CD4-positive, alpha-beta T cell (primary cell): ENCODE results near the gene BRK1. TPM values are rescaled to one million over a fixed set of nuclear protein-coding genes. Genes with fewer than 3 reads are reported as not detected.

Source experiments
- ATAC-seq: fragments of 200-7000 bp; cut with Tn5 transposase; one replicate; pipeline ENCODE4 v1.10.0; 2022; ENCODE audit warnings: mild to moderate bottlenecking; ENCODE audit not compliant: poor library complexity
- CTCF ChIA-PET: fragments of 350-600 bp; sonication (Branson Sonifier 250); formaldehyde crosslinking; loops from one replicate; lab custom pipeline; 2021; ENCODE audit warnings: antibody characterized with exemption, inconsistent platforms; lab: Charles Lee
- POLR2A ChIA-PET: fragments of 350-600 bp; sonication (Branson Sonifier 250); formaldehyde crosslinking; loops from one replicate; lab custom pipeline; 2021; ENCODE audit warnings: antibody characterized with exemption, inconsistent platforms; lab: Charles Lee
- DNase-seq, 14 experiments: peaks; one replicate each; pipeline ENCODE4 v3.0.0-alpha.2; 2013 to 2020; ENCODE audit warnings: mixed read lengths in 2 of 14
- H3K27ac ChIP-seq, 2 donors: one replicate each; pipeline versions ENCODE4 v1.5.1 to v1.7.0; 2013; ENCODE audit warnings: low read length in 2 of 2, low read depth in 1 of 2, mild to moderate bottlenecking in 1 of 2
- H3K27me3 ChIP-seq, 2 experiments: 1 replicate in 1 of 2; 2 replicates in 1 of 2; pipeline versions ENCODE4 v1.6.1 to v1.7.0; 2013; ENCODE audit warnings: low read length in 2 of 2, control low read depth in 1 of 2, mild to moderate bottlenecking in 1 of 2, moderate library complexity in 1 of 2; ENCODE audit not compliant: insufficient read depth in 2 of 2, control insufficient read depth in 1 of 2
- H3K36me3 ChIP-seq: one replicate; pipeline ENCODE4 v1.6.1; 2013; ENCODE audit warnings: low read length, control low read depth; ENCODE audit not compliant: insufficient read depth
- H3K4me1 ChIP-seq: one replicate; pipeline ENCODE4 v1.6.1; 2013; ENCODE audit warnings: low read length, control low read depth; ENCODE audit not compliant: insufficient read depth
- H3K4me3 ChIP-seq: one replicate; pipeline ENCODE4 v1.5.1; 2013; ENCODE audit warnings: mild to moderate bottlenecking, low read length, moderate library complexity
- H3K9me3 ChIP-seq, 2 experiments: 1 replicate in 1 of 2; 2 replicates in 1 of 2; pipeline versions ENCODE4 v1.6.1 to v1.7.0; 2013; ENCODE audit warnings: low read length in 2 of 2, mild to moderate bottlenecking in 2 of 2, control low read depth in 1 of 2, moderate library complexity in 1 of 2; ENCODE audit not compliant: control insufficient read depth in 1 of 2, insufficient read depth in 1 of 2
- H3K27ac Mint-ChIP-seq: one replicate; pipeline ENCODE4 v1.8.0; 2020; ENCODE audit warnings: mixed read lengths
- H3K27me3 Mint-ChIP-seq: one replicate; pipeline ENCODE4 v1.8.0; 2021; ENCODE audit warnings: mixed read lengths
- H3K36me3 Mint-ChIP-seq: one replicate; pipeline ENCODE4 v1.8.0; 2021; ENCODE audit warnings: low read depth, mixed read lengths
- H3K4me1 Mint-ChIP-seq: one replicate; pipeline ENCODE4 v1.8.0; 2021; ENCODE audit warnings: low read depth, mixed read lengths
- H3K4me3 Mint-ChIP-seq: one replicate; pipeline ENCODE4 v1.8.0; 2020; ENCODE audit warnings: mild to moderate bottlenecking, mixed read lengths
- H3K9me3 Mint-ChIP-seq: one replicate; pipeline ENCODE4 v1.8.0; 2020; ENCODE audit warnings: mixed read lengths
- intact Hi-C, 2 experiments: fragments of 100-400 bp; cut with DNase I in 1 of 2; cut with micrococcal nuclease in 1 of 2; formaldehyde crosslinking; loops; one replicate each; pipeline versions ENCODE4 v1.15.1 to v1.9.0; 2023 to 2025; cut with DNase I, micrococcal nuclease
- total RNA-seq, 174 experiments: library from RNA in 2 of 174; stranded (reverse) in 2 of 174; gene quantifications; one replicate each; pipeline ENCODE4 v1.2.3 and lab custom pipeline; 2021 to 2026
- TF ChIP-seq, protein P1 (sequence below): fragments of 200-600 bp; IDR thresholded peaks from one replicate; pipeline ENCODE4 v1.8.0; 2022; ENCODE audit warnings: antibody characterized with exemption, mild to moderate bottlenecking

The BRK1 gene
- total RNA-seq, 2 experiments from 2014 or later, result 33.1 to 33.8 TPM

DNA sequence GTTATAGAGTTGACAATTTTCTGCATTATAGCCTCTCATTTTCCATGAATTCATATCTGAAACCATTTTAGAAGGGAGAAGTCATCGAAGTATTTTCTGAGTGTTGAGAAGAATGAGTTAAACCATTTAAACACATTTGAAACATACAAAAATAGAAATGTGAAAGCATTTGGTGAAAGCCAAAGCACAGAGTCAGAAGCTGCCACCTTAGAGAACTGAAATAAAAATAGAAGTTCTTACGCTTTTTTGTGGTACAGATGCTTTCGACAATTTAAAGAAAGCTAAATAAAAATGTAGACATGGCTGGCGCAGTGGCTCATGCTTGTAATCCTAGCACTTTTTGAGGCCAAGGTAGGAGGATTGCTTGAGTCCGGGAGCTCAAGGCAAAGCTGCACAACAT is 16.4 kb upstream of the BRK1 start:
- no peaks in the 10 kb centered on the region for H3K36me3 ChIP-seq
- intact Hi-C loops, result no loop called here
- no peak for ATAC-seq
- no peak overlapping the region for H3K4me3 ChIP-seq
- no peaks in the 10 kb centered on the region for H3K27me3 Mint-ChIP-seq
- TF ChIP-seq, protein P1, sequence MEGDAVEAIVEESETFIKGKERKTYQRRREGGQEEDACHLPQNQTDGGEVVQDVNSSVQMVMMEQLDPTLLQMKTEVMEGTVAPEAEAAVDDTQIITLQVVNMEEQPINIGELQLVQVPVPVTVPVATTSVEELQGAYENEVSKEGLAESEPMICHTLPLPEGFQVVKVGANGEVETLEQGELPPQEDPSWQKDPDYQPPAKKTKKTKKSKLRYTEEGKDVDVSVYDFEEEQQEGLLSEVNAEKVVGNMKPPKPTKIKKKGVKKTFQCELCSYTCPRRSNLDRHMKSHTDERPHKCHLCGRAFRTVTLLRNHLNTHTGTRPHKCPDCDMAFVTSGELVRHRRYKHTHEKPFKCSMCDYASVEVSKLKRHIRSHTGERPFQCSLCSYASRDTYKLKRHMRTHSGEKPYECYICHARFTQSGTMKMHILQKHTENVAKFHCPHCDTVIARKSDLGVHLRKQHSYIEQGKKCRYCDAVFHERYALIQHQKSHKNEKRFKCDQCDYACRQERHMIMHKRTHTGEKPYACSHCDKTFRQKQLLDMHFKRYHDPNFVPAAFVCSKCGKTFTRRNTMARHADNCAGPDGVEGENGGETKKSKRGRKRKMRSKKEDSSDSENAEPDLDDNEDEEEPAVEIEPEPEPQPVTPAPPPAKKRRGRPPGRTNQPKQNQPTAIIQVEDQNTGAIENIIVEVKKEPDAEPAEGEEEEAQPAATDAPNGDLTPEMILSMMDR, result no peak
- POLR2A ChIA-PET, result no interaction called here
- H3K36me3 Mint-ChIP-seq, result peaks cover 7% of the 10 kb centered on the region
- H3K27me3 ChIP-seq, result no peaks in the 10 kb centered on the region
- no peaks in the 10 kb centered on the region for H3K4me1 ChIP-seq
- no peak overlapping the region for H3K4me3 Mint-ChIP-seq
- no peak overlapping the region for H3K27ac ChIP-seq
- H3K27ac Mint-ChIP-seq, result no peak overlapping the region
- H3K9me3 ChIP-seq, result no peaks in the 10 kb centered on the region
- no peaks in the 10 kb centered on the region for H3K9me3 Mint-ChIP-seq
- no peak for DNase-seq
- CTCF ChIA-PET, result no interaction called here
- H3K4me1 Mint-ChIP-seq, result no peaks in the 10 kb centered on the region

DNA sequence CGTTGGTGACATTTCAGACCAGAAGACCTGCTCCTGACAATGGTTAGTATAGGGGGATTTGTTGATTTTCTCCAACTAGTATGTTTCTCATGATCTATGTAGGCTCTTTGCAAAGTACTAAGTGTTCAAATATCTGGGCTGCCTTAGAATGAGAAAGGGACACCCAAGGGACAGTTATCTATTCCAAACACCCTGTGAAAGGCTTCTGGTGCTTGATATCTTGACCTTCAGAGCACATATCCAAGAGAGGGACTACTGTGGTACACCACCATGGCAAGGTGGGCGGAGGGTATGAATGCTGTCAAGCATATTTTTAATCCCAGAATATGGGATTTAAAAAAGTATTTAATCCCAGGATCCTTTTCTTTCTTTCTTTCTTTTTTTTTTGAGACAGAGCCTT is 8.6 kb upstream of the BRK1 start:
- Histone ChIP-seq H3K27me3 (no peaks in the 10 kb centered on the region), H3K4me3 (no peak overlapping the region), H3K27ac (no peak overlapping the region), H3K9me3 (no peaks in the 10 kb centered on the region), H3K4me1 (no peaks in the 10 kb centered on the region), H3K36me3 (no peaks in the 10 kb centered on the region)
- Mint-ChIP-seq H3K27me3 (no peaks in the 10 kb centered on the region), H3K4me3 (no peak overlapping the region), H3K9me3 (no peaks in the 10 kb centered on the region), H3K4me1 (no peaks in the 10 kb centered on the region), H3K27ac (no peak overlapping the region), H3K36me3 (no peaks in the 10 kb centered on the region)
- no peak for DNase-seq
- ChIA-PET POLR2A (no interaction called here), CTCF (no interaction called here)
- intact Hi-C loops, result no loop called here
- TF ChIP-seq, protein P1, result no peak
- no peak for ATAC-seq

DNA sequence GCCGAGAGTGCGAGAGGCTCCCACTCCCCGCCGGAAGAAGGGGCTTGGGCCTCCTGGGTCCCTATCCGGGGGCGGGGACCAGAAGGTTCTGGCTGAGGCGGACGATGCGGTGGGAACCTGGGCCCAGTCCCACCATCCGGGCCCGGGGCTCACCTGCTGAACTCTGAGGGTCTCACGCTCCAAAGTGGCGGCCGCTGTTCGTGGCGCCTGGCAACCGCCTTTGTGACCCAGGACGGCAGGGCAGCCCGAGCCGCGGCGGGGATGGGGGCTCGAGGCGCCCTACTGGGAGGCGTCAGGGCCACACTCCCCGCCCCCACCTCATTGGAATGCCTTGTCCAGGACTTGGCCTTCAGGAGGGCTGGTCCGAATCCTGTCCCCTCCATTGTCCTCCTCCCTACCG is 7.4 kb upstream of the BRK1 start, which contains the start of gene FANCD2OS:
FANCD2OS (minus strand) TSS at position 165 of the 400 bp plus-strand sequence. CDS start 3,481 bp downstream, outside the sequence.
- no peak within 1 kb of the TSS for H3K4me3 ChIP-seq
- H3K27me3 ChIP-seq, result no peaks in the 10 kb centered on the region
- TF ChIP-seq, protein P1, result no peak
- ATAC-seq, result no peak
- Mint-ChIP-seq H3K4me3 (no peak within 1 kb of the TSS), H3K36me3 (no peaks in the 10 kb centered on the region), H3K9me3 (no peaks in the 10 kb centered on the region), H3K27ac (no peak within 1 kb of the TSS), H3K27me3 (no peaks in the 10 kb centered on the region), H3K4me1 (no peaks in the 10 kb centered on the region)
- POLR2A ChIA-PET, result no interaction called here
- CTCF ChIA-PET, result no interaction called here
- intact Hi-C loops, result no loop called here
- DNase-seq, result peak in 1 of 14 experiments; percentile 12
- H3K9me3 ChIP-seq, result no peaks in the 10 kb centered on the region
- H3K27ac ChIP-seq, result no peak within 1 kb of the TSS
- H3K36me3 ChIP-seq, result no peaks in the 10 kb centered on the region
- no peaks in the 10 kb centered on the region for H3K4me1 ChIP-seq
